Hepatocyte (in vitro differentiated cells): ENCODE data around the gene PPP3CA. TPM values are rescaled to one million over a fixed set of nuclear protein-coding genes. Genes with fewer than 3 reads are reported as not detected.
"Not testable (repeated sequence)": the region's sequence is repeated elsewhere in the genome, so short reads cannot be mapped to it uniquely, and the experiment has no call there.

ENCODE experiments used
- DNase-seq: peaks from one replicate; pipeline ENCODE4 v3.0.0-alpha.2; 2016; ENCODE audit warnings: low spot score
- H2AFZ ChIP-seq: fragments of 200-600 bp; sonication (generic); 2 replicates; pipeline ENCODE4 v1.6.0; 2016; ENCODE audit warnings: antibody characterized with exemption, mild to moderate bottlenecking
- H3K27ac ChIP-seq: fragments of 200-600 bp; sonication (generic); 2 replicates; pipeline ENCODE4 v1.5.1; 2016; ENCODE audit warnings: mild to moderate bottlenecking
- H3K27me3 ChIP-seq: fragments of 200-600 bp; sonication (generic); 2 replicates; pipeline ENCODE4 v1.6.1; 2016
- H3K36me3 ChIP-seq: fragments of 200-600 bp; sonication (generic); replicated peaks from 2 replicates; pipeline ENCODE4 v1.5.1; 2016; ENCODE audit warnings: low read depth; ENCODE audit not compliant: insufficient read depth
- H3K4me1 ChIP-seq: fragments of 200-600 bp; sonication (generic); 2 replicates; pipeline ENCODE4 v1.5.1; 2016; ENCODE audit warnings: mild to moderate bottlenecking, moderate library complexity; ENCODE audit not compliant: insufficient read depth
- H3K4me2 ChIP-seq: fragments of 200-600 bp; sonication (generic); 2 replicates; pipeline ENCODE4 v1.6.0; 2016
- H3K4me3 ChIP-seq: fragments of 200-600 bp; sonication (generic); 2 replicates; pipeline ENCODE4 v1.5.1; 2016; ENCODE audit warnings: mild to moderate bottlenecking
- H3K79me2 ChIP-seq: fragments of 200-600 bp; sonication (generic); 2 replicates; pipeline ENCODE4 v1.6.0; 2017; ENCODE audit warnings: mild to moderate bottlenecking
- H3K9me2 ChIP-seq: fragments of 200-600 bp; sonication (generic); replicated peaks from 2 replicates; pipeline ENCODE4 v1.6.0; 2017; ENCODE audit warnings: mild to moderate bottlenecking; ENCODE audit not compliant: insufficient read depth
- H3K9me3 ChIP-seq: fragments of 200-600 bp; sonication (generic); 2 replicates; pipeline ENCODE4 v1.5.1; 2016; ENCODE audit warnings: low read depth, mild to moderate bottlenecking
- H4K20me1 ChIP-seq: fragments of 200-600 bp; sonication (generic); 2 replicates; pipeline ENCODE4 v1.6.0; 2016; ENCODE audit warnings: mild to moderate bottlenecking; ENCODE audit not compliant: insufficient read depth, poor library complexity, severe bottlenecking
- CTCF ChIP-seq: fragments of 200-600 bp; sonication (generic); IDR thresholded peaks from 2 replicates; pipeline ENCODE4 v1.5.1; 2016; ENCODE audit warnings: antibody characterized with exemption, mild to moderate bottlenecking; ENCODE audit not compliant: poor library complexity
- EZH2 ChIP-seq: fragments of 200-600 bp; sonication (generic); IDR thresholded peaks from 2 replicates; pipeline ENCODE4 v1.6.1; 2016; ENCODE audit warnings: antibody characterized with exemption, mild to moderate bottlenecking, borderline replicate concordance
- EZH2phosphoT487 ChIP-seq: fragments of 200-600 bp; sonication (generic); IDR thresholded peaks from one replicate; pipeline ENCODE4 v1.6.1; 2018; ENCODE audit warnings: antibody characterized with exemption, mild to moderate bottlenecking, low read depth, moderate library complexity; ENCODE audit not compliant: unreplicated experiment, severe bottlenecking
- WGBS: methylation state at CpG from one replicate; pipeline ENCODE4 v1.1.6; 2016; ENCODE audit warnings: low lambda C conversion rate; ENCODE audit errors: missing lambda C conversion rate; 5-methylcytosine and 5-hydroxymethylcytosine counted together
- polyA plus RNA-seq: library from polyadenylated mRNA; unstranded; fragments of >200 nt; fragmentation: Nextera tagmentation; extraction: Ambion mirVana; gene quantifications from 2 replicates; pipeline ENCODE4 v1.2.1, GENCODE V29; 2016
- total RNA-seq: library from RNA; depleted of rRNA; stranded (reverse); fragments of >200 nt; gene quantifications from 2 replicates; pipeline ENCODE4 v1.2.3, GENCODE V29; 2014

Gene PPP3CA
- total and polyA plus RNA-seq, 2 experiments from 2014 or later: 12.9 to 49.5 TPM

GRCh38 chr4:100995671-100996070 is 351.7 kb downstream of the PPP3CA start:
- H3K9me2 ChIP-seq: no peaks in the 10 kb centered on the region
- no peaks in the 10 kb centered on the region for H3K79me2 ChIP-seq
- DNase-seq: no peak
- H2AFZ ChIP-seq: no peak overlapping the region
- H3K27ac ChIP-seq: no peak overlapping the region
- 81% methylated on average over 5 of the region's 5 CpGs for WGBS
- H3K9me3 ChIP-seq: no peaks in the 10 kb centered on the region
- H3K27me3 ChIP-seq: no peaks in the 10 kb centered on the region
- no peak for TF ChIP-seq EZH2
- TF ChIP-seq CTCF: no peak
- no peak for TF ChIP-seq EZH2phosphoT487
- no peak overlapping the region for H3K4me2 ChIP-seq
- H3K4me1 ChIP-seq: no peaks in the 10 kb centered on the region
- no peaks in the 10 kb centered on the region for H4K20me1 ChIP-seq
- no peaks in the 10 kb centered on the region for H3K36me3 ChIP-seq
- H3K4me3 ChIP-seq: no peak overlapping the region

- not testable (repeated sequence) for H3K79me2 ChIP-seq, H4K20me1 ChIP-seq
Measured at GRCh38 chr4:100995002-100995401, 352.3 kb downstream of the PPP3CA start.

GRCh38 chr4:100991332-100992069 is 355.8 kb downstream of the PPP3CA start:
- DNase-seq, H3K36me3 ChIP-seq, H3K79me2 ChIP-seq, H3K4me3 ChIP-seq, H3K4me1 ChIP-seq, H3K27ac ChIP-seq, H3K27me3 ChIP-seq, H3K9me3 ChIP-seq, H2AFZ ChIP-seq, H4K20me1 ChIP-seq, H3K9me2 ChIP-seq, H3K4me2 ChIP-seq: not testable (repeated sequence)
- 81% methylated on average over 6 of the region's 6 CpGs for WGBS

More at GRCh38 chr4:100995002-100995401, 352.3 kb downstream of the PPP3CA start:
- not testable (repeated sequence) for DNase-seq, H3K4me1 ChIP-seq, H3K4me3 ChIP-seq, H3K27me3 ChIP-seq, H3K36me3 ChIP-seq, H3K9me2 ChIP-seq, H3K9me3 ChIP-seq, H3K27ac ChIP-seq, H2AFZ ChIP-seq, H3K4me2 ChIP-seq
- WGBS: 90% methylated on average over 10 of the region's 10 CpGs

GRCh38 chr4:100989401-100989800 is 357.9 kb downstream of the PPP3CA start:
- Histone ChIP-seq H3K9me3 (no peaks in the 10 kb centered on the region), H3K4me1 (no peaks in the 10 kb centered on the region), H4K20me1 (no peaks in the 10 kb centered on the region), H3K27me3 (no peaks in the 10 kb centered on the region), H3K9me2 (no peaks in the 10 kb centered on the region), H3K27ac (no peak overlapping the region), H2AFZ (no peak overlapping the region), H3K4me2 (no peak overlapping the region), H3K4me3 (no peak overlapping the region), H3K36me3 (no peaks in the 10 kb centered on the region), H3K79me2 (no peaks in the 10 kb centered on the region)
- DNase-seq: no peak
- TF ChIP-seq CTCF (no peak), EZH2 (no peak), EZH2phosphoT487 (no peak)
